GM18519 (cell line): ENCODE results near the gene KBTBD7.
"Not testable (repeated sequence)": the region's sequence is repeated elsewhere in the genome, so short reads cannot be mapped to it uniquely, and the experiment has no call there.

Experiments
- ATAC-seq: cut with Tn5 transposase; IDR thresholded peaks from one replicate; pipeline ENCODE4 v1.9.1; 2021; ENCODE audit warnings: mild to moderate bottlenecking, moderate library complexity; ENCODE audit not compliant: unreplicated experiment, low FRiP score

KBTBD7 gene

GRCh38 chr13:41199079-41199478, 4.7 kb upstream of the KBTBD7 start:
- ATAC-seq: no peak

GRCh38 chr13:41196620-41197019, 2.3 kb upstream of the KBTBD7 start:
- no peak for ATAC-seq

GRCh38 chr13:41196011-41196410, 1.6 kb upstream of the KBTBD7 start:
- ATAC-seq: no peak

DNA sequence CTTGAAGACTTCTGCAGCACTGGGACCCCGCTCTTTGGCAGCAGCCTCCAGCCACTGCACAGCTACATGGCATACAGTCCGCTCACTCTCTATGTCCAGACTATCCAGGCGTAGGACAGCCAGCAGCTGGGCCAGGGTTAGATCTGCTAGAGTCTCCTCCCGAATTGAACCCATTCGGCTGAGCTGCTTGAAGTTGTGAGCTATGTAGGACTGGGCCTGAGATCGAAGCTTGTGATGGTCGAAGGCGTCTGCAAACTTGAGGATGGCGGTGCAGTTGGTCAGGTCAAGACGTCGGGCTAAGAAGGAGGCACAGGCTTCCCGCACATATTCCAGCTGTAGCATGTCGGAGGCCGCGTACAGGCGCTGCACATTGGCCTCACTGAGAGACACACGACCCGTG, 900 bp downstream of the KBTBD7 start:
- ATAC-seq: no peak

DNA sequence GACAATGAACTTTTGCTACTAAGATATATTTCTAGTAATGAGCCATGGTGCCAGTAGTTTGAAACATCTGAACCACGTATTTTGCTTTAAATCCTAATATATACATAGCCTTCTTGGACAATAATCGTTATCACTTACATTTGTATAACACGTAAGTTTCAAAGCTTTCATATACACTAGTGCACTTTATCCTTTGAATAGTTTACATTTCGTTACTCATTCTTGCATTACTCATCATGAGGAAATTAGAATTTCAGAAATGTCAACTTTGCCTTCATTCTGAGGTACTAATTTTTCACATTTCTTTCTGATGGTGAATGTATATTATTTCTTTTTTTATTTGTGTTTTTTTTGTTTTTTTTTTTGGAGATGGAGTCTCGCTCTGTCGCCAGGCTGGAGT, 5.8 kb downstream of the KBTBD7 start:
- no peak for ATAC-seq

DNA sequence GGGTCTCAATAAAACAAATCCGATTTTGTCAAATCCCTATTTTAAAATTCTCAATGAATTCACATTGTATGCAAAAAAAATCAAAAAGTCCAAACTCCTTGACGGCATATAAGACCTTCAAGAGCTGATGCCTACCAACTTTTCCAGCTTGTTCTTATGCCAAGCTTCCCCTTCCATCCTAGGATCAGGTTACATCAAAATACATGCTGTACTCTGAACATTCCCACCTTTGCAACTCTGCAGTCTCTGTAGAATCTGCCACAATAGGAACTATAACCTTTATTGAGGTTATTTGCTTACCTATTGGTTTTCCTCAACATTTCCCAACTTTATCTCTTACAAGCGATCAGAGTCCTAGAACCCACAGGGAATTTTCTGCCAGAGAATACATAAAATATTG, 7.9 kb downstream of the KBTBD7 start:
- no peak for ATAC-seq

DNA sequence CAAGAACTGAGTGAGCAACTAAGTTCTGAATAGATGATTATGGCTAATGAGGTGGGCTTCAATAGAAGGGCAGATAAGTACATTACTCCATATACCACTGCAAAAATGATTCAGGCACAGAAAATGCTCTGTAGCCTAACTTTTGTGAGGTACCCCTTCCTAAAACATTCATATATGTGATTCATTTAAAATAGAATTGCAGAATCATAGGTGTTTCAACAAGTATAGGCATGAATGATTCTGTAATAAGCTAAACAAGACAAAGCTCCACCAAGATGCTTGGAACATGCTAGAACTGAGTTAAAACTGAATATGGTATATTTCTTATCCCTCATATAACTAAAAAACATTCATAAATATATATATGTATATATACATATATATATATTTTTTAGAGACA, 12.1 kb downstream of the KBTBD7 start:
- ATAC-seq: no peak

- ATAC-seq: no peak
Observed at GRCh38 chr13:41179593-41180250, 14.6 kb downstream of the KBTBD7 start.

DNA sequence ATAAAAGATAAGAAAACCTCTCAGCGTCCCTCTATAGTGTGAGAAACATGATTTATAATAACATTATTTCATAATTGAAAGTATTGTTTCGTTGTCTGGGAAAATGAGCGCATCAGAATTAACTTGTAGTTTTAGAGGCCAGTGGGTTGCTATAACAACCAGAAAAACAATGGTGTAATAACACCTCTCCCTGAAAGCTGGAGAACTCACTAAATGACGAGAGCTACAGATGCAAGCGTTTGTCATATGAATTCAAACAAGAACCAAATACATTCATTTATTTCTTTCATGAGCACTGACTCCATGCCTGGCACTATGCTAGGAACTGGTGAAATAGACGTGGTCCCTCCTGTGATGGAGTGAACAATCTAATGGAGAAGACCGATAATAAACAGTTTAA, 16.3 kb downstream of the KBTBD7 start:
- ATAC-seq: no peak

DNA sequence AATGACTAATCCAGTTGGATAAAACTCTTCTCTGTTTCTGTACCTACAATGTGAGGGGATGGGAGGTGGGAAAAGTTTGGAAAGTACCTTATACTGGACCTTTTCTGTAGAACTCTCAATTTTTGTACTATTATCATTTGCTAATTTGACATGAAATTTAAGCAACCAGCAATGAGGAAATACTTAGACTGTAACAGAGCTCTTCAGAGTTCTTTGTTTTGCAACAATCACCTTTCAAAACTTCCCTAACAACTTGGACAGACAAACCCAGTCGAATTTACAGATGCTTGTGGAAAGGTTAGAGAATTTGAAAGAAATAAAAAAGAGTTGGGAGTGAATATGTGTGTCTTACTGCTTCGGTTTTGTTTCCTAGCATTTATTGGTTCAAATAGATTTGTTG, 16.8 kb downstream of the KBTBD7 start:
- ATAC-seq: no peak

DNA sequence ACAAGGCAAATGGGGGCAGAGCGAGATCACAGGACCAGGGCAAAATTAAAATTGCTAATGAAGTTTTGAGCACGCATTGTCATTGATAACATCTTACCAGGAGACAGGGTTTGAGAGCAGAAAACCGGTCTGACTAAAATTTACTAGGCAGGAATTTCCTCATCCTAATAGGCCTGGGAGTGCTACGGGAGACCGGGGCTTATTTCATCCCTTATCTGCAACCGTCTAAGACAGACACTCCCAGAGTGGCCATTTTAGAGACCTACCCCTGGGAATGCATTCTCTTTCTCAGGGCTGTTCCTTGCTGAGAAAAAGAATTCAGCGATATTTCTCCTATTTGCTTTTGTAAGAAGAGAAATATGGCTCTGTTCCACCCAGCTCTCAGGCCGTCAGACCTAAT, 18.8 kb downstream of the KBTBD7 start:
- not testable (repeated sequence) for ATAC-seq

DNA sequence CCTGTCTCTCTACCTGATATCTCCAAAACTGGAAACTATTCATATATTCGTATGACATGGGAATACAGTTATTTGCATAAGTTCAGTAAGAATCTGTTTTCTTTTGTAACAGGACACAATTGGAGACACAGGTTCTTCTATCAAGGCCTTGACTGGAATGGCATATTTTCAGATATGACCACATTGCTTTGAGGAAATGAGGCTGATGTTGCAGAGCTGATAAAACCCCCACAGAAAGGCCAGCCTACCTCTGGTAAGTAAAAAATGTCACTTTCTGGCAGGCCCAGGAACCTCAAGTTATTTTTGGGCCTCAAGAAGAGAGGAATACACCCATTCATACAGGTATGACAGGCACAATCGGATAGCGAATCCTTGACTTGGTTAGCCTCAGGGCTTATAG, 32.2 kb downstream of the KBTBD7 start:
- no peak for ATAC-seq

DNA sequence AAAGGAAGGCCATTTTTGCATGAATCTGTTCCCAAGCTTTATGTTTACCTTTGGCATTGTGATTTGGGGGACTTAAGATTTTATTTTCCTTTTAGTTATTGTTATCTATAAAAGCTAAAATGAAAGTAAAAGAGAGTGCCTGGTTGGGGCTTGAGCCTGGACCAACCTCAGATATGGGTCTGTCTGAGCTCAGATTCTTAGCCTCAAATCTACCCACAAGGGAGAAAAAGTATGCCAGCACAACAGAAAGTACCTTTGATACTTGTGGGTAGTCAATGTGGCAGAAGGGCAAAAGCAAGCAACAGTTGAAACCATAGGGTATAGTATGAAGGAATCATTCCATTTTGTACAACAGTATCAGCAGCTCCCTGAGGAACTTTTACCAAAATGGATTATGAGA, 35.2 kb downstream of the KBTBD7 start:
- no peak for ATAC-seq

DNA sequence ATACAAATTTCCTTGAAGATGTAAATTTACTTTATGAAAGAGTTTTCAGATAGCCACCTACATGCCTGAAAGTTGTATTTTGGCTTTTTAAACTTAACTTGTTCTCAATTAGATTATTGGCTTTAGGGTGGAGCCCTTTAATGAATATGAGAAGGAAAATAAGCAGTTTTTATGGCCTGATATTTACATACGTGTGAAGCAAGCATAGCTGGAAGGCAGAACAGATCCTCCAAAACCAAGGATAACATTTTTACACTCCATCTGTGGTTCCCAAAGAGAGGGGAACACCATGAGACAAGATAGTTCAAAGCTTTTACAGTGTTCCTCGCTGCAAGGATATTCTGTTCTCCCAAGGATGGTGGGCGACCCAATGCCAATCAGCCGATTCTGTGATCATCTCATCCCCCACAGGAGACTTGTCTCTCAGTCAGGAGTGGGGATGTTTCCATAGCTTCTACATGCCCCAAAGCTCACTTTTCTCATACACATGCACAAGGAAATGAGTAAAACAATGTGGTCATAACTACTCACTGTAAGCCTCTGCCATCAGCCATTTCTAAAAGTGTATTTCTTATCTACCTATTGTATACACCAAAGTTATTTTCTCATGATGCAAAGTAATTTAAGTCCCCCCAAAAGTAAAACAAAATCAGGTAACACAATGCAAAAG, 37.2 kb downstream of the KBTBD7 start:
- no peak for ATAC-seq

- no peak for ATAC-seq
Observed at GRCh38 chr13:41156620-41157019, 37.7 kb downstream of the KBTBD7 start.

- no peak for ATAC-seq
Observed at GRCh38 chr13:41154042-41154441, 40.3 kb downstream of the KBTBD7 start.

DNA sequence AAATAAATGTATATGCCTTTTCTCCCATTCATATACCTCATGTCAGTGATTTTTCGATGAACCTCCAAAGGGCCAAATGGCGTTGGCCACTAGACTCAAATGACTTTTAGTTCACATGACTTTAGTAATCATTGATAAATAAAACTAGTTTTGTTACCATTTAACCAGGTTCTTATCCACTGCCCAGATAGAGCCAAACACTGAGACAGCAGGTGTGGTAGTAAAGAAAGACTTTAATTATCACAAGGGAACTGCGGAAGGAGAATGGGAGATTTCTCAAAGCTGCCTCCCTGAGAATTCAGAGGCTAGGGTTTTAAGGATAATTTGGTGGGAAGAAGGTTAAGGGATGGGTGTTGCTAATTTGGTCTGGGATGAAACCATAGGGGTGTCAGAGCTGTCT, 42.4 kb downstream of the KBTBD7 start:
- ATAC-seq: no peak

- ATAC-seq: no peak
Observed at GRCh38 chr13:41150058-41150457, 44.3 kb downstream of the KBTBD7 start.

- no peak for ATAC-seq
Observed at GRCh38 chr13:41148419-41149283, 45.7 kb downstream of the KBTBD7 start.

DNA sequence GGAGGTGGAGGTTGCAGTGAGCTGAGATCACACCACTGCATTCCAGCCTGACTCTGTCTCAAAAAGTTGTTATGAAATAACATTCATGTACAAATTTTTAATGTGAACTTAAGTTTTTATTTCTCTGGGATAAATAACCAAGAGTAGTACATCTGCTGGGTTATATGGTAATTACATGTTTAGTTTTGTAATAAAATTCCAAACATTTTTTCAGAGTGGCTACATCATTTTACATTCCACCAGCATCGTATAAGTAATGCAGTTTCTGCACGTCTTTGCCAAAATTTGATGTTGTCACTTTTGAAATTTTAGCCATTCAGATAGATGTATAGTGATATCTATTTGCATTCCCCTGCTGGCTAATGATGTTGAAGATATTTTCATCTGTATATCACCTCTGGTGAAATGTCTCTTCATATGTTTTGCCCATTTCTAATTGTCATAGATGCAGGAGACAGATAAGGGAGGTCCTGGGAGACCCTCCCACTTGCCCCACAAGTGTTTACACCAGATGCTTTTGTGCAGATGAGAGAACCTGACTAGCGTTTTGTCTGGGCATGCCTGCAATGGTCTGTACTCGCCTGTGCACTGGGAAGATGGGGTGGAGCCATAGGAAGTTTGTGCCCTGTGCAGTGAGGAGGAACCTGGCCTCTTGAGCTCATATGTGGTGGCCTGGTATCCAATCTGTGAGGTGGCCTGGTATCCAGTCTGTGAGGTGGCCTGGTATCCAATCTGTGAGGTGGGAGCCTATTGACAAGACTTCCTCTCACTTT, 49.0 kb downstream of the KBTBD7 start:
- ATAC-seq: no peak

- ATAC-seq: no peak
Observed at GRCh38 chr13:41144576-41144975, 49.8 kb downstream of the KBTBD7 start.
